H1 (cell line): ENCODE data around the gene SEC14L3. TPM values are rescaled to one million over a fixed set of nuclear protein-coding genes. Genes with fewer than 3 reads are reported as not detected.

Experiments used
- CTCF ChIA-PET: fragments of 300-600 bp; sonication (Branson Sonifier 250); formaldehyde crosslinking; loops from one replicate; lab custom pipeline; 2021; ENCODE audit not compliant: partially characterized antibody; lab: Charles Lee
- POLR2A ChIA-PET: fragments of 300-600 bp; sonication (Branson Sonifier 250); formaldehyde crosslinking; loops from one replicate; lab custom pipeline; 2021; ENCODE audit warnings: inconsistent platforms; ENCODE audit not compliant: partially characterized antibody; lab: Charles Lee
- DNase-seq, 2 experiments: peaks; one replicate each; pipeline versions ENCODE4 v3.0.0 to v3.0.0-alpha.2; 2010 to 2022; ENCODE audit warnings: low spot score in 2 of 2, low read depth in 1 of 2, mixed read lengths in 1 of 2
- FAIRE-seq: peaks from 2 replicates; lab custom pipeline; 2011; peaks lifted over from hg19 to GRCh38; lab: Jason Lieb, UNC
- H2AFZ ChIP-seq: 2 replicates; pipeline ENCODE4 v1.8.1; 2012; ENCODE audit warnings: low read length, inconsistent platforms
- H2AK5ac ChIP-seq: 2 replicates; pipeline ENCODE4 v1.6.1; 2013; ENCODE audit warnings: low read depth, low read length
- H2BK120ac ChIP-seq: replicated peaks from 2 replicates; pipeline ENCODE3; 2013; ENCODE audit warnings: low read depth, low read length, inconsistent platforms
- H2BK12ac ChIP-seq: 2 replicates; pipeline ENCODE4 v1.6.1; 2013; ENCODE audit warnings: low read depth, low read length
- H2BK15ac ChIP-seq: 2 replicates; pipeline ENCODE4 v1.6.1; 2013; ENCODE audit warnings: low read length
- H2BK20ac ChIP-seq: 2 replicates; pipeline ENCODE4 v1.6.1; 2013; ENCODE audit warnings: low read length
- H2BK5ac ChIP-seq: 2 replicates; pipeline ENCODE4 v1.6.1; 2013; ENCODE audit warnings: low read depth, low read length
- H3K14ac ChIP-seq: 2 replicates; pipeline ENCODE4 v1.6.1; 2013; ENCODE audit warnings: inconsistent platforms; ENCODE audit not compliant: insufficient read length
- H3K18ac ChIP-seq: 2 replicates; pipeline ENCODE4 v1.6.1; 2013; ENCODE audit warnings: low read length; ENCODE audit errors: extremely low read depth
- H3K23ac ChIP-seq: 2 replicates; pipeline ENCODE4 v1.6.1; 2013; ENCODE audit warnings: inconsistent platforms; ENCODE audit not compliant: insufficient read length
- H3K23me2 ChIP-seq: 2 replicates; pipeline ENCODE4 v1.6.1; 2013; ENCODE audit warnings: low read depth, low read length
- H3K27ac ChIP-seq: 2 replicates; pipeline ENCODE4 v1.6.1; 2011; ENCODE audit warnings: low read depth, low read length, inconsistent platforms
- H3K27me3 ChIP-seq, 4 experiments: replicated peaks in 1 of 4; 1 replicate in 1 of 4; 2 replicates in 3 of 4; pipeline versions ENCODE4 v1.6.1 to v1.8.1; 2011 to 2013; ENCODE audit warnings: low read length in 3 of 4, mild to moderate bottlenecking in 3 of 4, inconsistent platforms in 2 of 4, mixed read lengths in 2 of 4, moderate library complexity in 1 of 4; ENCODE audit not compliant: control insufficient read depth in 3 of 4, insufficient read depth in 3 of 4; ENCODE audit errors: extremely low read depth in 1 of 4
- H3K36me3 ChIP-seq, 4 experiments: 2 replicates each; pipeline versions ENCODE4 v1.6.1 to v1.8.1; 2011 to 2013; ENCODE audit warnings: mild to moderate bottlenecking in 4 of 4, low read length in 3 of 4, moderate library complexity in 2 of 4, control low read depth in 1 of 4, inconsistent platforms in 1 of 4; ENCODE audit not compliant: insufficient read depth in 4 of 4, control insufficient read depth in 2 of 4
- H3K4ac ChIP-seq: replicated peaks from 2 replicates; pipeline ENCODE3; 2013; ENCODE audit warnings: low read length, low read depth, mixed read lengths, inconsistent platforms; ENCODE audit not compliant: insufficient read length
- H3K4me1 ChIP-seq, 4 experiments: replicated peaks in 1 of 4; 1 replicate in 1 of 4; 2 replicates in 3 of 4; pipeline versions ENCODE4 v1.6.1 to v1.8.1; 2011 to 2013; ENCODE audit warnings: low read length in 3 of 4, inconsistent platforms in 2 of 4, mixed read lengths in 1 of 4; ENCODE audit not compliant: insufficient read depth in 4 of 4, control insufficient read depth in 3 of 4
- H3K4me2 ChIP-seq, 2 experiments: 2 replicates each; pipeline versions ENCODE4 v1.6.1 to v1.8.1; 2011 to 2013; ENCODE audit warnings: low read depth in 2 of 2, low read length in 2 of 2, control low read depth in 1 of 2, inconsistent platforms in 1 of 2, mild to moderate bottlenecking in 1 of 2; ENCODE audit not compliant: insufficient read depth in 1 of 2
- H3K4me3 ChIP-seq, 4 experiments: fragments of 200-600, 300-600 bp in 1 of 4; sonication (generic), shearing (Covaris generic), sonication (Bioruptor Twin) in 1 of 4; 2 replicates each; pipeline versions ENCODE4 v1.5.1 to v1.8.1; 2011 to 2016; ENCODE audit warnings: low read length in 4 of 4, low read depth in 3 of 4, control low read depth in 2 of 4, inconsistent platforms in 2 of 4, mild to moderate bottlenecking in 2 of 4, mixed read lengths in 1 of 4, moderate library complexity in 1 of 4; ENCODE audit not compliant: insufficient read depth in 2 of 4; ENCODE audit errors: extremely low read depth in 1 of 4
- H3K56ac ChIP-seq: replicated peaks from 2 replicates; pipeline ENCODE3; 2013; ENCODE audit warnings: low read depth, mild to moderate bottlenecking, mixed read lengths, low read length, inconsistent platforms; ENCODE audit not compliant: insufficient read length
- H3K79me1 ChIP-seq: 2 replicates; pipeline ENCODE4 v1.6.1; 2013; ENCODE audit warnings: low read depth, low read length, control low read depth
- H3K79me2 ChIP-seq, 2 experiments: 2 replicates each; pipeline versions ENCODE4 v1.6.1 to v1.8.1; 2012 to 2013; ENCODE audit warnings: low read length in 2 of 2, mild to moderate bottlenecking in 2 of 2, inconsistent platforms in 1 of 2; ENCODE audit not compliant: insufficient read depth in 2 of 2, control insufficient read depth in 1 of 2
- H3K9ac ChIP-seq, 4 experiments: replicated peaks in 1 of 4; 1 replicate in 1 of 4; 2 replicates in 3 of 4; pipeline versions ENCODE4 v1.6.1 to v1.8.1; 2011 to 2013; ENCODE audit warnings: low read depth in 3 of 4, low read length in 3 of 4, control low read depth in 2 of 4, mild to moderate bottlenecking in 2 of 4, moderate library complexity in 2 of 4, inconsistent platforms in 1 of 4; ENCODE audit errors: extremely low read depth in 1 of 4
- H3K9me3 ChIP-seq, 2 experiments: 2 replicates each; pipeline versions ENCODE4 v1.6.1 to v1.8.1; 2012 to 2013; ENCODE audit warnings: mild to moderate bottlenecking in 2 of 2, moderate library complexity in 2 of 2, control low read depth in 1 of 2, inconsistent platforms in 1 of 2, low read depth in 1 of 2, low read length in 1 of 2, mixed read lengths in 1 of 2; ENCODE audit not compliant: insufficient read depth in 2 of 2
- H4K20me1 ChIP-seq, 2 experiments: replicated peaks in 1 of 2; 2 replicates each; pipeline versions ENCODE3 to v1.8.1; 2011 to 2013; ENCODE audit warnings: inconsistent platforms in 2 of 2, low read length in 2 of 2, mild to moderate bottlenecking in 1 of 2; ENCODE audit not compliant: insufficient read depth in 2 of 2, control insufficient read depth in 1 of 2
- H4K5ac ChIP-seq: 2 replicates; pipeline ENCODE4 v1.6.1; 2013; ENCODE audit warnings: low read length, low read depth, mixed read lengths, inconsistent platforms; ENCODE audit not compliant: insufficient read length
- H4K8ac ChIP-seq: 2 replicates; pipeline ENCODE4 v1.8.0; 2013; ENCODE audit warnings: mild to moderate bottlenecking, moderate library complexity, low read length, inconsistent platforms; ENCODE audit not compliant: insufficient read depth; ENCODE audit errors: extremely low read depth
- H4K91ac ChIP-seq: replicated peaks from 2 replicates; pipeline ENCODE3; 2013; ENCODE audit warnings: low read length, mixed read lengths, inconsistent platforms; ENCODE audit not compliant: insufficient read length
- CBX8 ChIP-seq: fragments of 300-800, 300-1000 bp; sonication (generic); IDR thresholded peaks from 2 replicates; pipeline ENCODE4 v1.7.1; 2016; ENCODE audit warnings: low read depth, low read length, borderline replicate concordance
- GABPA ChIP-seq: IDR thresholded peaks from 2 replicates; pipeline ENCODE4 v1.6.1; 2011; ENCODE audit warnings: mild to moderate bottlenecking, low read length, moderate library complexity, borderline replicate concordance; ENCODE audit not compliant: insufficient read depth
- SP1 ChIP-seq: IDR thresholded peaks from 2 replicates; pipeline ENCODE4 v1.6.1; 2011; ENCODE audit warnings: low read depth, low read length
- WGBS, 2 experiments: shearing (Covaris generic) in 1 of 2; methylation state at CpG; one replicate each; pipeline versions ENCODE4 v1.1.6 to v1.1.7; 2013 to 2015; ENCODE audit warnings: low lambda C conversion rate in 2 of 2, mixed read lengths in 2 of 2, inconsistent platforms in 1 of 2, low coverage in 1 of 2, missing lambda C conversion rate in 1 of 2; ENCODE audit not compliant: insufficient replicate concordance in 2 of 2, insufficient coverage in 1 of 2, insufficient read length in 1 of 2; ENCODE audit errors: extremely low coverage in 1 of 2, missing lambda C conversion rate in 1 of 2; 5-methylcytosine and 5-hydroxymethylcytosine counted together
- polyA plus RNA-seq, 7 experiments: library from polyadenylated mRNA; depleted of rRNA in 3 of 7; stranded (reverse) in 5 of 7; unstranded in 2 of 7; fragments of >200 nt in 5 of 7; fragments of 200-250 nt in 2 of 7; gene quantifications; 1 replicate in 5 of 7; 2 replicates in 1 of 7; 4 replicates in 1 of 7; pipeline versions ENCODE4 v1.2.1 to v1.2.3, GENCODE V29; 2011 to 2013; ENCODE audit warnings: missing spikeins in 2 of 7, mixed read lengths in 2 of 7
- total RNA-seq: library from RNA; stranded (reverse); fragmentation: NEBNext Ultra II Directional; extraction: Animal tissue kit (Norgen Biotek cat#: 25700); gene quantifications from 2 replicates; pipeline ENCODE4 v1.2.1, GENCODE V29; 2021

The SEC14L3 gene
- total and polyA plus RNA-seq, 2 of the 8 experiments (the other 6 are each of a cell fraction or from before 2014, with no cell fraction given), result not detected

GRCh38 chr22:30511911-30512310 lies 40.1 kb upstream of the SEC14L3 start:
- no peak overlapping the region for H3K4ac ChIP-seq
- no peaks in the 10 kb centered on the region for H3K23me2 ChIP-seq
- FAIRE-seq, result no peak
- no peak overlapping the region for H2AFZ ChIP-seq
- no peak overlapping the region for H3K18ac ChIP-seq
- no peak overlapping the region for H3K56ac ChIP-seq
- no peaks in the 10 kb centered on the region for H4K20me1 ChIP-seq
- H3K9ac ChIP-seq, result no peak overlapping the region
- H2BK120ac ChIP-seq, result no peak overlapping the region
- no peak overlapping the region for H3K27ac ChIP-seq
- H2BK12ac ChIP-seq, result no peak overlapping the region
- CTCF ChIA-PET, result interaction anchor here (0.7 to 1.5 kb wide), 6 partner anchors 21 to 645 kb away, joined by 3 to 5 read pairs (median 4); no protein-coding TSS in a partner anchor
- H3K79me1 ChIP-seq, result no peaks in the 10 kb centered on the region
- TF ChIP-seq GABPA, result no peak
- TF ChIP-seq SP1, result peak; percentile 54; the same call in 1 of the 2 replicates
- TF ChIP-seq CBX8, result no peak
- no peak overlapping the region for H4K91ac ChIP-seq
- POLR2A ChIA-PET, result no interaction called here
- no peaks in the 10 kb centered on the region for H3K9me3 ChIP-seq
- 95% methylated on average over 7 of the region's 7 CpGs; no CpG with 5 or more reads in 1 of the 2 experiments for WGBS, 2 experiments
- H2AK5ac ChIP-seq, result no peak overlapping the region
- H4K5ac ChIP-seq, result no peak overlapping the region
- H2BK20ac ChIP-seq, result no peak overlapping the region
- no peak overlapping the region for H2BK5ac ChIP-seq
- H2BK15ac ChIP-seq, result no peak overlapping the region
- no peak overlapping the region for H3K14ac ChIP-seq
- H3K4me2 ChIP-seq, result no peak overlapping the region
- no peak overlapping the region for H3K4me3 ChIP-seq
- H3K27me3 ChIP-seq, result no peaks in the 10 kb centered on the region
- H3K4me1 ChIP-seq, result no peaks in the 10 kb centered on the region; a peak in 1 of 7 replicates
- H3K23ac ChIP-seq, result no peak overlapping the region
- no peak overlapping the region; the same call in 1 of the 2 replicates for H4K8ac ChIP-seq
- no peaks in the 10 kb centered on the region for H3K36me3 ChIP-seq
- H3K79me2 ChIP-seq, result no peaks in the 10 kb centered on the region
- DNase-seq, result no peak
